ENCODE measurements around the gene NHSL2.

The NHSL2 gene

DNA sequence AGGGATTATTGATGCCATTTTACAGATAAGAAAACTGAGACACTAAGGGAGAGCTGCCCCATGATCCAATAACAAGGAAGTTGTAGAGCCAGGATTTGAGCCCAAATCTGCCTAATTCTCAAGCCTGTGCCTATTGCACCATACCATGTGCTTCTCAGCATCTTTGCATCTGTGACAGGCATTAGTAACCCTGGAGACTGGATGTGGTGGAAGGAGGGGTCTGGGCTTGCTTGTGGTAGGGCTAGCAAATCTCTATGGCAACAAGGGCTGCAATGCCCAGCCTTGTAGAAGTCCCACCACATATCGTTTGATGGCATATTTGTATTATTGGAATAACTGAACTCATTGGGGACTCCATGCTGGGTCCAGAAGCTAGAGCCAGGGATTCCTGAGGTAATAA is 163.0 kb downstream of the NHSL2 start:
- H3K4me3 ChIP-seq (ENCODE audit: low read depth, low read length) = no peak overlapping the region
- TF ChIP-seq, protein P1, sequence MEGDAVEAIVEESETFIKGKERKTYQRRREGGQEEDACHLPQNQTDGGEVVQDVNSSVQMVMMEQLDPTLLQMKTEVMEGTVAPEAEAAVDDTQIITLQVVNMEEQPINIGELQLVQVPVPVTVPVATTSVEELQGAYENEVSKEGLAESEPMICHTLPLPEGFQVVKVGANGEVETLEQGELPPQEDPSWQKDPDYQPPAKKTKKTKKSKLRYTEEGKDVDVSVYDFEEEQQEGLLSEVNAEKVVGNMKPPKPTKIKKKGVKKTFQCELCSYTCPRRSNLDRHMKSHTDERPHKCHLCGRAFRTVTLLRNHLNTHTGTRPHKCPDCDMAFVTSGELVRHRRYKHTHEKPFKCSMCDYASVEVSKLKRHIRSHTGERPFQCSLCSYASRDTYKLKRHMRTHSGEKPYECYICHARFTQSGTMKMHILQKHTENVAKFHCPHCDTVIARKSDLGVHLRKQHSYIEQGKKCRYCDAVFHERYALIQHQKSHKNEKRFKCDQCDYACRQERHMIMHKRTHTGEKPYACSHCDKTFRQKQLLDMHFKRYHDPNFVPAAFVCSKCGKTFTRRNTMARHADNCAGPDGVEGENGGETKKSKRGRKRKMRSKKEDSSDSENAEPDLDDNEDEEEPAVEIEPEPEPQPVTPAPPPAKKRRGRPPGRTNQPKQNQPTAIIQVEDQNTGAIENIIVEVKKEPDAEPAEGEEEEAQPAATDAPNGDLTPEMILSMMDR (IDR thresholded peaks at IDR 0.05; ENCODE audit: insufficient read depth, low read depth, low read length, missing control alignments) = no peak
- no peak for DNase-seq (ENCODE audit: low read depth)

- DNase-seq (ENCODE audit: low read depth) = no peak
- TF ChIP-seq, protein P1 (IDR thresholded peaks at IDR 0.05; ENCODE audit: insufficient read depth, low read depth, low read length, missing control alignments) = no peak
- no peak overlapping the region for H3K4me3 ChIP-seq (ENCODE audit: low read depth, low read length)
Observed at GRCh38 chrX:72078411-72078810, 167.8 kb downstream of the NHSL2 start.

DNA sequence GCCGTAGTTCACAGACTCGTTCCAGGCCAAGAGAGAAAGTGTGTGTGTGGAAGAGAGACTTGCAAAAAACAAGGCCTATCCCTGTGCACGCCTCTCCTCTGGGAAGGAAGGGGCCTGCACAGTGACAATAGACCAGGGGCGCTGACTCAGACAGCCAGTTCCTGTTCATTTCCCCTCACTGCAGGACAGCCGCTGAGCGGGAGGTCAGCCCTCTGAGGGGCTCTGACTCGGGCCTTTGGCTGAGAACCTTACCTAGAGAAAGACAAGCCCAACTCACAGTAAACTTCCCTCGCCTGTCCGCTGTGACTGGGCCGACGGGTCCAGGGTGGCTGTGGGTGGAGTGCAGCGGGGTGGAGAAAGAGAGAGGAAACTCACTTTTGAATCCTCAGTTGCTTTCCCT is 169.0 kb downstream of the NHSL2 start:
- no peak for DNase-seq (ENCODE audit: low read depth)
- no peak overlapping the region for H3K4me3 ChIP-seq (ENCODE audit: low read depth, low read length)
- TF ChIP-seq, protein P1 (IDR thresholded peaks at IDR 0.05; ENCODE audit: insufficient read depth, low read depth, low read length, missing control alignments) = no peak

DNA sequence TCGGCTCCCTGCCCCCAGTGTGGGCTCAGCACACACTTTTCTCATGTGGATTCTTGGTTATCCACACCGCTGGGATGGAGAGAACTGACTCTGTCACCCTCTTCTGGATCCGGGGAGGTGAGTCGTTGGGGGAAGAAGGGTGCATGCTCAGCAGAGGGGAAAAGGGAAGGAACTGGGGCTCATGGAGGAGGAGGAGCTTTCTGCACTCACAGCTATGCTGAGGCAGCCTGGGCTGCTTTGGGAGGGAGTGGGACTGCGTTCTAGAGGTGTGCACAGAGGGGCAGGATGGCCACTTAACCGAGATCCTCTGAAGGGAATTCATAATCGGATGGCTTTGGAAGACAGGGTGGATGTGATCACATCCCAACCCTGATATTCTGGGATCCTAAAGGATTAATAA is 169.5 kb downstream of the NHSL2 start:
- TF ChIP-seq, protein P1 (IDR thresholded peaks at IDR 0.05; ENCODE audit: insufficient read depth, low read depth, low read length, missing control alignments) = no peak
- H3K4me3 ChIP-seq (ENCODE audit: low read depth, low read length) = no peak overlapping the region
- DNase-seq (ENCODE audit: low read depth) = no peak

- TF ChIP-seq, protein P1 (IDR thresholded peaks at IDR 0.05; ENCODE audit: insufficient read depth, low read depth, low read length, missing control alignments) = no peak
- no peak overlapping the region for H3K4me3 ChIP-seq (ENCODE audit: low read depth, low read length)
- no peak for DNase-seq (ENCODE audit: low read depth)
Observed at GRCh38 chrX:72080800-72081199, 170.2 kb downstream of the NHSL2 start.

- TF ChIP-seq, protein P1 (IDR thresholded peaks at IDR 0.05; ENCODE audit: insufficient read depth, low read depth, low read length, missing control alignments) = no peak
Observed at GRCh38 chrX:72081605-72082320, 171.1 kb downstream of the NHSL2 start.

GRCh38 chrX:72083291-72083690 is 172.6 kb downstream of the NHSL2 start:
- H3K4me3 ChIP-seq (ENCODE audit: low read depth, low read length) = no peak overlapping the region

More at GRCh38 chrX:72081605-72082320, 171.1 kb downstream of the NHSL2 start:
- no peak for DNase-seq (ENCODE audit: low read depth)
- H3K4me3 ChIP-seq (ENCODE audit: low read depth, low read length) = no peak overlapping the region

More at GRCh38 chrX:72083291-72083690, 172.6 kb downstream of the NHSL2 start:
- DNase-seq (ENCODE audit: low read depth) = no peak
- TF ChIP-seq, protein P1 (IDR thresholded peaks at IDR 0.05; ENCODE audit: insufficient read depth, low read depth, low read length, missing control alignments) = no peak
